K562 (cell line): Measurements from ENCODE around the gene ST6GALNAC5. TPM values are rescaled to one million over a fixed set of nuclear protein-coding genes. Genes with fewer than 3 reads are reported as not detected.

ENCODE experiments used
- ATAC-seq: fragments of 200-7000 bp; cut with Tn5 transposase; 3 replicates; pipeline ENCODE4 v1.9.1; 2020; ENCODE audit warnings: moderate library complexity
- BruUV-seq: library from RNA; stranded (reverse); fragments of 400-500 nt; replicated peaks from 2 replicates; lab custom pipeline; 2021; lab: Mats Ljungman, UMichigan
- CTCF ChIA-PET: fragments of 300-600 bp; formaldehyde crosslinking; extraction: SDS; loops from one replicate; lab custom pipeline; 2021; ENCODE audit warnings: low intra/inter-chr PET ratio; lab: Yijun Ruan, JAX
- POLR2A ChIA-PET: fragments of 300-600, 350-650 bp; sonication (Branson Sonifier 250); formaldehyde crosslinking; extraction: SDS; loops from one replicate; lab custom pipeline; 2021; ENCODE audit warnings: antibody characterized with exemption, inconsistent platforms; lab: Yijun Ruan, JAX
- DNase-seq, 4 experiments: peaks; one replicate each; pipeline versions ENCODE4 v3.0.0 to v3.0.0-alpha.2; 2011 to 2018; ENCODE audit warnings: low spot score in 3 of 4, mixed read lengths in 3 of 4; ENCODE audit errors: extremely low read depth in 1 of 4
- FAIRE-seq: peaks from 2 replicates; lab custom pipeline; 2011; peaks lifted over from hg19 to GRCh38; lab: Jason Lieb, UNC
- H2AFZ ChIP-seq: 2 replicates; pipeline ENCODE4 v1.6.0; 2011; ENCODE audit warnings: low read depth, low read length, control low read depth, inconsistent platforms
- H3K27ac ChIP-seq: fragments of 200-600 bp; 3 replicates; pipeline ENCODE4 v1.8.0; 2011; ENCODE audit warnings: low read depth, mild to moderate bottlenecking, control low read depth, inconsistent platforms, low read length, moderate library complexity, mixed read lengths; ENCODE audit errors: extremely low read depth
- H3K27me3 ChIP-seq, 2 experiments: fragments of 300-600 bp in 1 of 2; 2 replicates in 1 of 2; 3 replicates in 1 of 2; pipeline versions ENCODE4 v1.6.0 to v1.8.0; 2011; ENCODE audit warnings: inconsistent platforms in 2 of 2, low read length in 2 of 2, mild to moderate bottlenecking in 1 of 2, mixed read lengths in 1 of 2, moderate library complexity in 1 of 2; ENCODE audit not compliant: control insufficient read depth in 2 of 2, insufficient read depth in 2 of 2
- H3K36me3 ChIP-seq: fragments of 300-600 bp; 3 replicates; pipeline ENCODE4 v1.8.0; 2011; ENCODE audit warnings: mild to moderate bottlenecking, low read length, inconsistent platforms; ENCODE audit not compliant: control insufficient read depth, insufficient read depth
- H3K4me1 ChIP-seq, 2 experiments: fragments of 200-600 bp in 1 of 2; replicated peaks in 1 of 2; 2 replicates in 1 of 2; 3 replicates in 1 of 2; pipeline versions ENCODE4 v1.5.1 to v1.8.0; 2011; ENCODE audit warnings: inconsistent platforms in 2 of 2, low read length in 2 of 2, mild to moderate bottlenecking in 1 of 2, mixed read lengths in 1 of 2, moderate library complexity in 1 of 2; ENCODE audit not compliant: control insufficient read depth in 2 of 2, insufficient read depth in 2 of 2
- H3K4me2 ChIP-seq: 2 replicates; pipeline ENCODE4 v1.6.1; 2011; ENCODE audit warnings: low read length, control low read depth, inconsistent platforms, mixed read lengths; ENCODE audit not compliant: insufficient read depth
- H3K4me3 ChIP-seq: fragments of 200-600 bp; sonication (generic), shearing (Covaris generic); 2 replicates; pipeline ENCODE4 v1.5.1; 2016; ENCODE audit warnings: control low read depth, inconsistent platforms
- H3K79me2 ChIP-seq: fragments of 200-600 bp; 3 replicates; pipeline ENCODE4 v1.8.0; 2011; ENCODE audit warnings: low read length, inconsistent platforms; ENCODE audit not compliant: control insufficient read depth, insufficient read depth
- H3K9ac ChIP-seq, 2 experiments: 2 replicates each; pipeline versions ENCODE4 v1.6.0 to v1.6.1; 2011; ENCODE audit warnings: low read depth in 2 of 2, low read length in 2 of 2, control low read depth in 1 of 2, inconsistent platforms in 1 of 2, mild to moderate bottlenecking in 1 of 2, mixed read lengths in 1 of 2; ENCODE audit not compliant: insufficient read depth in 1 of 2
- H3K9me1 ChIP-seq: one replicate; pipeline ENCODE4 v1.6.0; 2011; ENCODE audit warnings: inconsistent platforms, mild to moderate bottlenecking, low read length, moderate library complexity; ENCODE audit not compliant: control insufficient read depth, insufficient read depth
- H3K9me3 ChIP-seq: replicated peaks from 2 replicates; pipeline ENCODE4 v1.5.1; 2011; ENCODE audit warnings: low read depth, low read length, inconsistent platforms; ENCODE audit not compliant: control insufficient read depth, insufficient read depth
- H4K20me1 ChIP-seq: replicated peaks from 2 replicates; pipeline ENCODE4 v1.6.1; 2011; ENCODE audit warnings: low read length, inconsistent platforms, mixed read lengths; ENCODE audit not compliant: control insufficient read depth, insufficient read depth
- ARHGAP35 ChIP-seq: fragments of 450-650 bp; IDR thresholded peaks from 2 replicates; pipeline ENCODE4 v1.6.1; 2018; ENCODE audit not compliant: partially characterized antibody
- CBFA2T2 ChIP-seq: fragments of 450-650 bp; conservative IDR thresholded peaks from 2 replicates; pipeline ENCODE4 v1.6.1; 2017; ENCODE audit warnings: mild to moderate bottlenecking
- CBX8 ChIP-seq: fragments of 200-600 bp; sonication (generic); IDR thresholded peaks from 2 replicates; pipeline ENCODE4 v1.6.1; 2012; ENCODE audit warnings: borderline replicate concordance, mixed run types, low read depth, mild to moderate bottlenecking, moderate library complexity, mixed read lengths, low read length, control low read depth, inconsistent platforms; ENCODE audit not compliant: poor library complexity, severe bottlenecking; ENCODE audit errors: extremely low read depth
- CXXC5 ChIP-seq: fragments of 250-450 bp; sonication (Bioruptor Pico); IDR thresholded peaks from 2 replicates; pipeline ENCODE4 v1.8.0; 2022; ENCODE audit warnings: inconsistent platforms, mild to moderate bottlenecking, moderate library complexity
- DPF2 ChIP-seq: fragments of 450-650 bp; IDR thresholded peaks from 2 replicates; pipeline ENCODE4 v1.6.1; 2016
- ELF4 ChIP-seq: fragments of 450-650 bp; formaldehyde crosslinking; IDR thresholded peaks from 2 replicates; pipeline ENCODE4 v1.4.0; 2022; ENCODE audit warnings: missing genetic modification characterization
- FIP1L1 ChIP-seq: fragments of 200-400 bp; formaldehyde crosslinking; IDR thresholded peaks from 2 replicates; pipeline ENCODE4 v1.6.1; 2018; ENCODE audit warnings: mild to moderate bottlenecking, low read depth, low read length; ENCODE audit not compliant: poor library complexity, severe bottlenecking
- IRF2 ChIP-seq: sonication (generic); formaldehyde crosslinking; IDR thresholded peaks from 2 replicates; pipeline ENCODE4 v1.8.1; 2022; ENCODE audit warnings: mild to moderate bottlenecking, missing genetic modification reagents
- JUND ChIP-seq, 2 experiments: IDR thresholded peaks; 2 replicates in 1 of 2; 3 replicates in 1 of 2; pipeline ENCODE4 v1.6.1; 2011; ENCODE audit warnings: borderline replicate concordance in 2 of 2, low read depth in 2 of 2, low read length in 2 of 2, improper control_type of control experiment in 1 of 2, missing biosample characterization in 1 of 2, missing genetic modification characterization in 1 of 2, missing genetic modification reagents in 1 of 2
- NRF1 ChIP-seq, 2 experiments: fragments of 450-650 bp; IDR thresholded peaks in 1 of 2; conservative IDR thresholded peaks in 1 of 2; 2 replicates each; pipeline ENCODE4 v1.6.1; 2014; ENCODE audit warnings: mild to moderate bottlenecking in 2 of 2
- POLR2AphosphoS2 ChIP-seq: IDR thresholded peaks from 2 replicates; pipeline ENCODE4 v1.6.1; 2012; ENCODE audit warnings: low read length, improper control_type of control experiment
- RBM39 ChIP-seq: fragments of 200-400 bp; formaldehyde crosslinking; optimal IDR thresholded peaks from 2 replicates; pipeline ENCODE3; 2018; ENCODE audit warnings: low read depth, low read length
- SMARCB1 ChIP-seq: IDR thresholded peaks from 2 replicates; pipeline ENCODE4 v1.6.1; 2011; ENCODE audit warnings: improper control_type of control experiment, low read depth; ENCODE audit not compliant: insufficient read length
- ZFP36 ChIP-seq: fragments of 150-350 bp; IDR thresholded peaks from 2 replicates; pipeline ENCODE4 v1.6.1; 2018; ENCODE audit warnings: low read length, low read depth; ENCODE audit not compliant: partially characterized antibody
- ZNF174 ChIP-seq: fragments of 250-450 bp; sonication (Bioruptor Pico); IDR thresholded peaks from 2 replicates; pipeline ENCODE4 v1.4.0; 2020; ENCODE audit warnings: mild to moderate bottlenecking
- ZNF239 ChIP-seq: fragments of 250-450 bp; sonication (Bioruptor Pico); IDR thresholded peaks from 2 replicates; pipeline ENCODE4 v1.4.0; 2020; ENCODE audit warnings: mild to moderate bottlenecking
- ZNF347 ChIP-seq: fragments of 450-650 bp; formaldehyde crosslinking; IDR thresholded peaks from 2 replicates; pipeline ENCODE4 v1.4.0; 2020; ENCODE audit warnings: low read depth, mild to moderate bottlenecking, moderate library complexity
- ZNF583 ChIP-seq: fragments of 250-450 bp; sonication (Bioruptor Pico); IDR thresholded peaks from 2 replicates; pipeline ENCODE4 v1.4.0; 2020
- WGBS: fragments of 100-300 bp; shearing (Covaris generic); methylation state at CpG from one replicate; pipeline ENCODE4 v1.1.6; 2016; ENCODE audit warnings: low coverage, mixed read lengths; ENCODE audit not compliant: insufficient coverage; ENCODE audit errors: missing lambda C conversion rate; 5-methylcytosine and 5-hydroxymethylcytosine counted together
- in situ Hi-C: fragments of 300-500 bp; cut with MboI; formaldehyde crosslinking; loops from 4 replicates; pipeline ENCODE4 v1.15.0; 2018; ENCODE audit warnings: inconsistent platforms, mixed read lengths
- intact Hi-C: fragments of 100-400 bp; cut with micrococcal nuclease; formaldehyde crosslinking; loops from 2 replicates; pipeline ENCODE4 v1.14.2; 2022
- polyA plus RNA-seq, 8 experiments: library from polyadenylated mRNA; depleted of rRNA in 4 of 8; stranded (reverse) in 5 of 8; unstranded in 3 of 8; fragments of >200 nt; fragmentation: Nextera tagmentation in 2 of 8; fragmentation: Illumina TruSeq in 1 of 8; extraction: Ambion mirVana in 2 of 8; extraction: Trizol in 1 of 8; gene quantifications; 2 replicates each; pipeline versions ENCODE4 v1.2.1 to v1.2.3, GENCODE V29; 2011 to 2014; ENCODE audit warnings: inconsistent platforms in 1 of 8, missing spikeins in 1 of 8
- total RNA-seq, 7 experiments: library from RNA; depleted of rRNA in 6 of 7; stranded (reverse); fragments of >200 nt in 6 of 7; fragmentation: Illumina TruSeq in 2 of 7; extraction: Trizol in 2 of 7; gene quantifications; 2 replicates each; pipeline versions ENCODE4 v1.2.1 to v1.2.3, GENCODE V29; 2011 to 2021; ENCODE audit warnings: low replicate concordance in 1 of 7
- TF ChIP-seq, protein P1 (sequence below): IDR thresholded peaks from 2 replicates; pipeline ENCODE4 v1.6.1; 2011; ENCODE audit not compliant: insufficient read length; ENCODE audit errors: extremely low read depth
- TF ChIP-seq, protein P2 (sequence below): IDR thresholded peaks from 3 replicates; pipeline ENCODE4 v1.6.1; 2011; ENCODE audit warnings: borderline replicate concordance, mild to moderate bottlenecking; ENCODE audit not compliant: insufficient read length, insufficient read depth

The ST6GALNAC5 gene
- total and polyA plus RNA-seq, 9 of the 15 experiments (the other 6 are each of a cell fraction or from before 2014, with no cell fraction given): 0.04 to 0.14 TPM; not detected in 7

DNA sequence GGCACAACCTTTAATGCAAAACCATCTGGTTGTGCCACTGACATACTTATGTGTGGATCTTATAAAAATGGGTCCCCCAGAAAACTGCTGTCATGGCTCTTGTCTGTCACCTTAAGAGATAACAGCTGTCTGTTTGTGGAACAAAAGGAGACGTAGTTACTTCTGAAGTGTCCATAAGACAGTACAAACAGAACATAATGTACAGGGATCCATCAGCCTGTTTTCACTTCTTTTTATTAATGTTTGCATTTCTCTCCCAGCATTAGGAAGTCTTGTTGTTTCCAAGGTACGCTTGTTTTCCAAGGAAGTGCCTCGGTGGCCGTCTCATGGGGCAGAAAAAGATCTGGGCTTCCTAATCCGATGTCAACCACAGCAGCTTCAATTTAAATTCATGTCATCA is 11.2 kb upstream of the ST6GALNAC5 start:
- no peak for FAIRE-seq
- 0% methylated on average over 5 of the region's 5 CpGs for WGBS

More for the DNA sequence above, 11.2 kb upstream of the ST6GALNAC5 start:
- no peaks in the 10 kb centered on the region for H3K27me3 ChIP-seq
- CTCF ChIA-PET: no interaction called here
- H3K27ac ChIP-seq: no peak overlapping the region
- no peaks in the 10 kb centered on the region for H3K36me3 ChIP-seq
- no peak overlapping the region for H3K4me2 ChIP-seq
- no TSS peak for BruUV-seq
- H3K9me3 ChIP-seq: no peaks in the 10 kb centered on the region
- H3K79me2 ChIP-seq: no peaks in the 10 kb centered on the region
- H4K20me1 ChIP-seq: no peaks in the 10 kb centered on the region
- TF ChIP-seq CBFA2T2 (no peak), IRF2 (CRISPR knock-in tag) (no peak), RBM39 (no peak), JUND (IDR thresholded peaks at IDR 0.05; ENCODE audit: borderline replicate concordance, low read depth, low read length) (no peak), JUND (tag; IDR thresholded peaks at IDR 0.05; ENCODE audit: borderline replicate concordance, low read depth, low read length) (no peak), ZNF239 (CRISPR knock-in tag) (no peak), ZFP36 (no peak), CXXC5 (CRISPR knock-in tag) (no peak), DPF2 (no peak), FIP1L1 (no peak), ARHGAP35 (no peak), ZNF174 (no peak), ZNF583 (CRISPR knock-in tag) (no peak), SMARCB1 (no peak), NRF1 (conservative IDR thresholded peaks at IDR 0.05 in 1 of 2, IDR thresholded peaks at IDR 0.05 in 1 of 2) (no peak), POLR2AphosphoS2 (no peak), ELF4 (CRISPR knock-in tag) (no peak), CBX8 (no peak), ZNF347 (CRISPR knock-in tag) (no peak)
- TF ChIP-seq, protein P1, sequence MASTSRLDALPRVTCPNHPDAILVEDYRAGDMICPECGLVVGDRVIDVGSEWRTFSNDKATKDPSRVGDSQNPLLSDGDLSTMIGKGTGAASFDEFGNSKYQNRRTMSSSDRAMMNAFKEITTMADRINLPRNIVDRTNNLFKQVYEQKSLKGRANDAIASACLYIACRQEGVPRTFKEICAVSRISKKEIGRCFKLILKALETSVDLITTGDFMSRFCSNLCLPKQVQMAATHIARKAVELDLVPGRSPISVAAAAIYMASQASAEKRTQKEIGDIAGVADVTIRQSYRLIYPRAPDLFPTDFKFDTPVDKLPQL: no peak
- TF ChIP-seq, protein P2, sequence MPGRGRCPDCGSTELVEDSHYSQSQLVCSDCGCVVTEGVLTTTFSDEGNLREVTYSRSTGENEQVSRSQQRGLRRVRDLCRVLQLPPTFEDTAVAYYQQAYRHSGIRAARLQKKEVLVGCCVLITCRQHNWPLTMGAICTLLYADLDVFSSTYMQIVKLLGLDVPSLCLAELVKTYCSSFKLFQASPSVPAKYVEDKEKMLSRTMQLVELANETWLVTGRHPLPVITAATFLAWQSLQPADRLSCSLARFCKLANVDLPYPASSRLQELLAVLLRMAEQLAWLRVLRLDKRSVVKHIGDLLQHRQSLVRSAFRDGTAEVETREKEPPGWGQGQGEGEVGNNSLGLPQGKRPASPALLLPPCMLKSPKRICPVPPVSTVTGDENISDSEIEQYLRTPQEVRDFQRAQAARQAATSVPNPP: no peak
- no peaks in the 10 kb centered on the region for H3K9me1 ChIP-seq
- no peaks in the 10 kb centered on the region for H3K4me1 ChIP-seq
- intact Hi-C loops: no loop called here
- no peak overlapping the region for H3K9ac ChIP-seq
- DNase-seq: no peak
- ATAC-seq: no peak
- in situ Hi-C loops: no loop called here
- H3K4me3 ChIP-seq: no peak overlapping the region
- POLR2A ChIA-PET: interaction anchor here (0.7 kb wide), 1 partner anchor 224 kb away, joined by 4 read pairs; no protein-coding TSS in a partner anchor
- no peak overlapping the region for H2AFZ ChIP-seq
